ENCODE measurements around the gene FOXD2. TPM values are rescaled to one million over a fixed set of nuclear protein-coding genes. Genes with fewer than 3 reads are reported as not detected.

FOXD2 gene
- polyA plus RNA-seq, 3 donors, result 0.03 to 0.11 TPM; not detected in 1

DNA sequence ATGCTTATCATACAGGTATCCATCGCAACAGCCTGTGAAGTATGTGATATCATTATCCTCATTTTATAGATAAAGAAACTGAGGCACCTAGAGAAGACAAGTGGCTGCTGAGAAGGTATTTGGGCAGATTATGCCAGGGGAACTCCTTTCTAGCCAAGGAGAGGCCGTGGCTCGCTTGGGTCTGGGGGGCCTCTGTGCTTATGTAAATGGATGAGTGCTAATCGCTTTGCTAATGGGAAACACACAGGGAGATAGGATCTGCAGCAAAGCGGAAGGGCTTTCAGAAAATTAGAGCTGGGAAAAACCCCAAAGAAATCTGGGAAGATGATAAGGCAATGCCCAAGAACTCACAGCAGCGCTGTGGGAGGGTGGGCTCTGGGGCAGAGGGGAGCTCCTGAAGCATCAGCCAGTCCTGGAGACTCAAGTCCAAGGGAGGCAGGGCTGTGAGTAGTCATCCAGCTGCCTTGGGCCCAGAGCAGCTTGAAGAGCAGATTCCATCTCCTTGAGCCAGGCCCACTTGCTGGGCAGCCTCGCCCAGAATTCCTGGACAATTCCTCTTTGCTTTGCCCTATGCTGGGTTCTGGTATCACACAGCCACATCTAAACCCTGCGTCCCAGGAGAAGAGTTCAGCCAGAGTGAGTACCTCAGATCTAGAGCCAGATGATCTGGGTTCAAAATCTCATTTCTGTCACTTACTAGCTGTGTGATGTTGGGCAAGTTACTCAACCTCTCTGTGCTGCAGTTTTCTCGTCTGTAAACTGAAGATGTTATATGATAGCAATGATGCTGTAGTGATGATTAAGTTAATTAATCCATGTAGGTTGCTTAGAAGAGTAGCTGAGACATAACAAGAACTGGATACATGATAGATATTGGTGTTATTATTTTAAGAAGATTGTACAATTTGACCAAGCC is 36.7 kb downstream of the FOXD2 start:
- Histone ChIP-seq H3K4me1 (ENCODE audit: control insufficient read depth in 1 of 2, insufficient read depth in 2 of 2, low read length in 2 of 2) (no peaks in the 10 kb centered on the region), H3K9ac (ENCODE audit: insufficient read depth, low read length, poor library complexity, severe bottlenecking) (no peak overlapping the region), H3K9me3 (replicated peaks in 1 of 2; ENCODE audit: control insufficient read depth in 1 of 2, insufficient read depth in 1 of 2, low read length in 2 of 2) (no peaks in the 10 kb centered on the region), H3K79me2 (ENCODE audit: insufficient read depth, low read length) (no peaks in the 10 kb centered on the region), H3K27ac (ENCODE audit: low read depth in 1 of 2, low read length in 2 of 2) (no peak overlapping the region), H3K36me3 (replicated peaks in 1 of 2; ENCODE audit: control insufficient read depth in 1 of 2, insufficient read depth in 2 of 2, low read length in 2 of 2) (no peaks in the 10 kb centered on the region), H4K20me1 (ENCODE audit: insufficient read depth, low read length) (no peaks in the 10 kb centered on the region), H3K4me3 (replicated peaks in 1 of 3; ENCODE audit: low read depth in 2 of 3, low read length in 3 of 3) (no peak overlapping the region), H2AFZ (ENCODE audit: insufficient read depth, low read depth, low read length, poor library complexity, severe bottlenecking) (no peak overlapping the region), H3K27me3 (ENCODE audit: control insufficient read depth in 2 of 2, insufficient read depth in 2 of 2, low read length in 2 of 2) (no peaks in the 10 kb centered on the region), H3K4me2 (replicated peaks; ENCODE audit: extremely low read depth, low read length, poor library complexity, severe bottlenecking) (no peak overlapping the region)
- H3K36me3 Mint-ChIP-seq, result no peaks in the 10 kb centered on the region
- DNase-seq, result no peak
- WGBS (ENCODE audit: insufficient coverage), result 70% methylated on average over 6 of the region's 9 CpGs
- no peak overlapping the region for H3K27ac Mint-ChIP-seq
- intact Hi-C loops (cut with micrococcal nuclease), result no loop called here
- H3K4me1 Mint-ChIP-seq, result no peaks in the 10 kb centered on the region
- H3K27me3 Mint-ChIP-seq (ENCODE audit: low read depth in 3 of 3), result peaks cover 6 to 18% (median 13%) of the 10 kb centered on the region in 3 donors
- H3K4me3 Mint-ChIP-seq, result no peak overlapping the region
- TF ChIP-seq, protein P1, sequence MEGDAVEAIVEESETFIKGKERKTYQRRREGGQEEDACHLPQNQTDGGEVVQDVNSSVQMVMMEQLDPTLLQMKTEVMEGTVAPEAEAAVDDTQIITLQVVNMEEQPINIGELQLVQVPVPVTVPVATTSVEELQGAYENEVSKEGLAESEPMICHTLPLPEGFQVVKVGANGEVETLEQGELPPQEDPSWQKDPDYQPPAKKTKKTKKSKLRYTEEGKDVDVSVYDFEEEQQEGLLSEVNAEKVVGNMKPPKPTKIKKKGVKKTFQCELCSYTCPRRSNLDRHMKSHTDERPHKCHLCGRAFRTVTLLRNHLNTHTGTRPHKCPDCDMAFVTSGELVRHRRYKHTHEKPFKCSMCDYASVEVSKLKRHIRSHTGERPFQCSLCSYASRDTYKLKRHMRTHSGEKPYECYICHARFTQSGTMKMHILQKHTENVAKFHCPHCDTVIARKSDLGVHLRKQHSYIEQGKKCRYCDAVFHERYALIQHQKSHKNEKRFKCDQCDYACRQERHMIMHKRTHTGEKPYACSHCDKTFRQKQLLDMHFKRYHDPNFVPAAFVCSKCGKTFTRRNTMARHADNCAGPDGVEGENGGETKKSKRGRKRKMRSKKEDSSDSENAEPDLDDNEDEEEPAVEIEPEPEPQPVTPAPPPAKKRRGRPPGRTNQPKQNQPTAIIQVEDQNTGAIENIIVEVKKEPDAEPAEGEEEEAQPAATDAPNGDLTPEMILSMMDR (IDR thresholded peaks at IDR 0.05), result no peak
- H3K9me3 Mint-ChIP-seq, result no peaks in the 10 kb centered on the region

DNA sequence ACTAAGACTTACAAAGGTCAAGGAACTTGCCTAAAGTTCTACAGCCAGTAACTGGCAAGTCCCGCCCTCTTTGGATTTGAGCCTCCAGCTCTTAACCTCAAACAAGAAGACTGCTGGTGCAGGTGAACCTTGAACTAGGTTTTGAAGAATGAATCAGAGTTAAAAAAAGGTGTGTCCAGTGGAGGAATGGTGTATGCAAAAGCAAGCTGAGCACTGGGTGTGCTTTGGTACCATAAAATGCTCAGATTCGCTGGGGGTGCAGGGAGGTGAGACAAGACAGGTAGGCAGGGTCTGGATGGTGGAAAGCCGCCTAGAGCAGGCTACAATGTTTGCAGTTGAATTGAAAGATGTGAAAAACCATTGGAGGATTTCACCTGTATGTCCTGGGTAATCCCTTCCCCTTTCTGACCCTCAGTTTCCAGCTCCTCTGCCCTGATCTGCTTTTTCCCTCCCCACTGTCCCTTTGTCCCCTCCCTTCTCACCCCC is 39.8 kb downstream of the FOXD2 start:
- TF ChIP-seq, protein P1 (IDR thresholded peaks at IDR 0.05), result no peak
- 100% methylated on average over 1 of the region's 3 CpGs for WGBS (ENCODE audit: insufficient coverage)
- Mint-ChIP-seq H3K27ac (no peak overlapping the region), H3K4me3 (no peak overlapping the region), H3K36me3 (no peaks in the 10 kb centered on the region), H3K27me3 (ENCODE audit: low read depth in 3 of 3) (peaks cover 8 to 12% (median 8%) of the 10 kb centered on the region in 3 donors), H3K9me3 (no peaks in the 10 kb centered on the region), H3K4me1 (peaks cover 2% of the 10 kb centered on the region)
- no peaks in the 10 kb centered on the region for H3K36me3 ChIP-seq (replicated peaks in 1 of 2; ENCODE audit: control insufficient read depth in 1 of 2, insufficient read depth in 2 of 2, low read length in 2 of 2)
- H3K9me3 ChIP-seq (replicated peaks in 1 of 2; ENCODE audit: control insufficient read depth in 1 of 2, insufficient read depth in 1 of 2, low read length in 2 of 2), result no peaks in the 10 kb centered on the region
- H2AFZ ChIP-seq (ENCODE audit: insufficient read depth, low read depth, low read length, poor library complexity, severe bottlenecking), result no peak overlapping the region
- H3K79me2 ChIP-seq (ENCODE audit: insufficient read depth, low read length), result no peaks in the 10 kb centered on the region
- H3K4me3 ChIP-seq (replicated peaks in 1 of 3; ENCODE audit: low read depth in 2 of 3, low read length in 3 of 3), result no peak overlapping the region
- H3K27me3 ChIP-seq (ENCODE audit: control insufficient read depth in 2 of 2, insufficient read depth in 2 of 2, low read length in 2 of 2), result no peaks in the 10 kb centered on the region
- no peak for DNase-seq
- no peaks in the 10 kb centered on the region for H4K20me1 ChIP-seq (ENCODE audit: insufficient read depth, low read length)
- H3K4me2 ChIP-seq (replicated peaks; ENCODE audit: extremely low read depth, low read length, poor library complexity, severe bottlenecking), result no peak overlapping the region
- H3K9ac ChIP-seq (ENCODE audit: insufficient read depth, low read length, poor library complexity, severe bottlenecking), result no peak overlapping the region
- H3K27ac ChIP-seq (ENCODE audit: low read depth in 1 of 2, low read length in 2 of 2), result no peak overlapping the region
- intact Hi-C loops (cut with micrococcal nuclease), result no loop called here
- H3K4me1 ChIP-seq (ENCODE audit: control insufficient read depth in 1 of 2, insufficient read depth in 2 of 2, low read length in 2 of 2), result no peaks in the 10 kb centered on the region
